Activated B cell treated with CpG ODN at 0.5 μM for 24 hours (primary cell): ENCODE measurements around the gene GCSAML. TPM values are rescaled to one million over a fixed set of nuclear protein-coding genes. Genes with fewer than 3 reads are reported as not detected.

Experiments used
- ATAC-seq: fragments of 200-7000 bp; cut with Tn5 transposase; one replicate; pipeline ENCODE4 v1.10.0; 2021; ENCODE audit warnings: low read depth, mild to moderate bottlenecking, moderate library complexity
- CTCF ChIA-PET: fragments of 350-600 bp; sonication (Branson Sonifier 250); formaldehyde crosslinking; loops from one replicate; lab custom pipeline; 2021; ENCODE audit warnings: antibody characterized with exemption; lab: Charles Lee
- POLR2A ChIA-PET: fragments of 350-600 bp; sonication (Branson Sonifier 250); formaldehyde crosslinking; loops from one replicate; lab custom pipeline; 2021; ENCODE audit warnings: antibody characterized with exemption; lab: Charles Lee
- DNase-seq: peaks from one replicate; pipeline ENCODE4 v3.0.0; 2022
- H3K27ac Mint-ChIP-seq: one replicate; pipeline ENCODE4 v1.8.0; 2020; ENCODE audit warnings: mixed read lengths
- H3K27me3 Mint-ChIP-seq: one replicate; pipeline ENCODE4 v1.8.0; 2021; ENCODE audit warnings: mixed read lengths
- H3K36me3 Mint-ChIP-seq: one replicate; pipeline ENCODE4 v1.8.0; 2021; ENCODE audit warnings: low read depth, mixed read lengths
- H3K4me1 Mint-ChIP-seq: one replicate; pipeline ENCODE4 v1.8.0; 2021; ENCODE audit warnings: mixed read lengths
- H3K4me3 Mint-ChIP-seq: one replicate; pipeline ENCODE4 v1.8.0; 2020; ENCODE audit warnings: mild to moderate bottlenecking, mixed read lengths
- H3K9me3 Mint-ChIP-seq: one replicate; pipeline ENCODE4 v1.8.0; 2020; ENCODE audit warnings: mixed read lengths
- intact Hi-C: fragments of 100-400 bp; cut with micrococcal nuclease; formaldehyde crosslinking; loops from one replicate; pipeline ENCODE4 v1.15.1; 2024
- total RNA-seq: library from RNA; stranded (reverse); gene quantifications from 2 replicates; pipeline ENCODE4 v1.2.3, GENCODE V29; 2022
- TF ChIP-seq, protein P1 (sequence below): fragments of 200-600 bp; IDR thresholded peaks from one replicate; pipeline ENCODE4 v1.8.0; 2022; ENCODE audit warnings: antibody characterized with exemption, mild to moderate bottlenecking

The GCSAML gene
- total RNA-seq, 1 donor from 2014 or later: not detected

- ChIA-PET POLR2A (no interaction called here), CTCF (no interaction called here)
- intact Hi-C loops: no loop called here
- no peak for DNase-seq
- Mint-ChIP-seq H3K4me1 (no peaks in the 10 kb centered on the region), H3K9me3 (no peaks in the 10 kb centered on the region), H3K4me3 (no peak overlapping the region), H3K27me3 (peaks cover 12% of the 10 kb centered on the region), H3K27ac (no peak overlapping the region), H3K36me3 (no peaks in the 10 kb centered on the region)
- ATAC-seq: no peak
- TF ChIP-seq, protein P1, sequence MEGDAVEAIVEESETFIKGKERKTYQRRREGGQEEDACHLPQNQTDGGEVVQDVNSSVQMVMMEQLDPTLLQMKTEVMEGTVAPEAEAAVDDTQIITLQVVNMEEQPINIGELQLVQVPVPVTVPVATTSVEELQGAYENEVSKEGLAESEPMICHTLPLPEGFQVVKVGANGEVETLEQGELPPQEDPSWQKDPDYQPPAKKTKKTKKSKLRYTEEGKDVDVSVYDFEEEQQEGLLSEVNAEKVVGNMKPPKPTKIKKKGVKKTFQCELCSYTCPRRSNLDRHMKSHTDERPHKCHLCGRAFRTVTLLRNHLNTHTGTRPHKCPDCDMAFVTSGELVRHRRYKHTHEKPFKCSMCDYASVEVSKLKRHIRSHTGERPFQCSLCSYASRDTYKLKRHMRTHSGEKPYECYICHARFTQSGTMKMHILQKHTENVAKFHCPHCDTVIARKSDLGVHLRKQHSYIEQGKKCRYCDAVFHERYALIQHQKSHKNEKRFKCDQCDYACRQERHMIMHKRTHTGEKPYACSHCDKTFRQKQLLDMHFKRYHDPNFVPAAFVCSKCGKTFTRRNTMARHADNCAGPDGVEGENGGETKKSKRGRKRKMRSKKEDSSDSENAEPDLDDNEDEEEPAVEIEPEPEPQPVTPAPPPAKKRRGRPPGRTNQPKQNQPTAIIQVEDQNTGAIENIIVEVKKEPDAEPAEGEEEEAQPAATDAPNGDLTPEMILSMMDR: no peak
Observed at GRCh38 chr1:247528812-247529474, 20.0 kb upstream of the GCSAML start.

DNA sequence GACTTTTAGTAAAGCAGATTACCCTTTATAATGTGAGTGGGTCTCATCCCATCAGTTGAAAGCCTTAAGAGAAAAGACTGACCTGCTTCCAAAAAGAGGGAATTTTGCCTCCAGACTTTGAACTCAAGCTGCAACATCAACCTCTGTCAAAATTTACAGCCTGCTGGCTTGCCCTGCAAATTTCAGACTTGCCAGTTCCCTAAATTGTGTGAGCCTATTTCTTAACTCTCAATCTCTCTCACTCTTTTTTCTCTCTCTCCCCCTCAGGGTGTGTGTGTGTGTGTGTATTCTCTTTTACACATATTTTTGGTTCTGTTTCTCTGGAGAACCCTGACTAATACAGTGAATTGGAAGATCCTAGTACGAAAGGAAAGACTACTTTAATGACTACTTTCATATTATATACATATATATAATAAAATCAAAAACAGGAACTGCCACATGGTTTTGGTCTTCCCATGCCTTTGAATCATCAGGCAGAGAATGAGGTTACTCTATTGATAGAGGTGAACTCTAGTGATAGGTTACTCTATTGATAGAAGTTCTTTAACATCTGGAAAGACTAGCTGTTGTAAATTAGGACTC, 19.1 kb upstream of the GCSAML start:
- ChIA-PET POLR2A (no interaction called here), CTCF (no interaction called here)
- Mint-ChIP-seq H3K27ac (no peak overlapping the region), H3K9me3 (no peaks in the 10 kb centered on the region), H3K4me1 (no peaks in the 10 kb centered on the region), H3K36me3 (no peaks in the 10 kb centered on the region), H3K27me3 (peaks cover 7% of the 10 kb centered on the region), H3K4me3 (no peak overlapping the region)
- ATAC-seq: no peak
- intact Hi-C loops: no loop called here
- TF ChIP-seq, protein P1: no peak
- no peak for DNase-seq

DNA sequence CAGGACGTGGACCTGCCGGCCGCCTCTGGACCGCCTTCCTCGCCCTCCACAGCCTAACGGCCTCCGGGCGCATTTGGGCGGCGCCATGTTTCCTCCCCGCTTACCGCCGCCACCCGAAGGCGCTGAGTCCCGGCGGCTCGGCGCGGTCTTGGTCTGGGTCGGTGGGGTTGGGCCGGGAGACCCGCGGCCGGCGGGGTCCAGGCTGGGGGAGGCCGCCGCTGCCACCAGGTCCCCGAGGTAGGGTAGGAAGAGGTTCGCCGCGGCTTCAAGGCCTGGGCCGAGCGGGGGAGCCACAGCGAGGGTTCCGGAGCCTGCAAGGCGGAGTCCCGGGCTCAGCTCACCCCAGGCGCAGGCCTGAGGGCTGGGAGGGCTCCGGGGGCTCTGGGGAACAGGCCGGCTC, 18.1 kb upstream of the GCSAML start:
- Mint-ChIP-seq H3K9me3 (no peaks in the 10 kb centered on the region), H3K36me3 (no peaks in the 10 kb centered on the region), H3K4me3 (no peak overlapping the region), H3K4me1 (no peaks in the 10 kb centered on the region), H3K27me3 (peaks cover 7% of the 10 kb centered on the region), H3K27ac (no peak overlapping the region)
- TF ChIP-seq, protein P1: no peak
- no peak for ATAC-seq
- intact Hi-C loops: no loop called here
- no peak for DNase-seq
- ChIA-PET POLR2A (no interaction called here), CTCF (no interaction called here)

DNA sequence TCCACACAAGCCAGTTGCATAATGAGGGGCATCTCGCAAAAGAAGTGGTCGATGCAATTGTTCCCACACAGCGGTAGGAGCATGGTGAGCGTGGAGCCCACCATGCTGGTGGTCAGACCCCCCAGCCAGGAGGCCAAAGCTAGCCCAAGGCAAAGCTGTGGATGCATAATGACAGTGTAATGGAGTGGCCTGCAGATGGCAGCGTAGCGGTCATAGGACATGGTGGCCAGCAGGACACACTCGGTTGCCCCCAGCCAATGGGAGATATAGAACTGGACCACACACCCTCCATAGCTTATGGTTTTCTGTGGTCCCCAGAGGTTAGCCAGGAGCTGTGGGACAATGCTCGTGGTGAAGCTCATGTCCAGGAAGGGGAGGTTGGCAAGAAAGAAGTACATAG, 17.0 kb upstream of the GCSAML start:
- H3K36me3 Mint-ChIP-seq: no peaks in the 10 kb centered on the region
- CTCF ChIA-PET: no interaction called here
- H3K27me3 Mint-ChIP-seq: peaks cover 3% of the 10 kb centered on the region
- no peaks in the 10 kb centered on the region for H3K4me1 Mint-ChIP-seq
- intact Hi-C loops: no loop called here
- TF ChIP-seq, protein P1: no peak
- POLR2A ChIA-PET: no interaction called here
- no peak overlapping the region for H3K4me3 Mint-ChIP-seq
- no peak for DNase-seq
- no peak for ATAC-seq
- H3K27ac Mint-ChIP-seq: no peak overlapping the region
- H3K9me3 Mint-ChIP-seq: no peaks in the 10 kb centered on the region

DNA sequence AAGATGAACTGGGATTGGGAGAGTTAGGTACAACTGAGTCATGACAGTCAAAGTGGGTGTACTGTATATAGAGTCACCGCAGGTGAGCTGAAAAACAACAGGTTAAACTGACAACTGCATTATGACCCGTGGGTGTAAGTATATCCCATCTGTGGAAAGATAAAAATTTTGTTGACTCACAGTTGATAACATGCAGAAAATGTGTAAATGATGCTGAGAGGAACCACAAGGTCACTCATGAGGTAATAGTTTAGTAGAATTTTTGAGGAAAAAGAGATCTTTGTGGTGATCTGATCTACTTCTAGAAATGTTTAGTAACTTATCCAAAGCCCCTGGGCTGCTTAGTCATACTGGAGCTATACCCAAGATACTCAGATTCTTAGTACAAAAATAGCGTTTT, 13.5 kb upstream of the GCSAML start:
- ATAC-seq (no peak), DNase-seq (no peak)
- CTCF ChIA-PET: no interaction called here
- H3K27me3 Mint-ChIP-seq: peaks cover 6% of the 10 kb centered on the region
- H3K36me3 Mint-ChIP-seq: no peaks in the 10 kb centered on the region
- POLR2A ChIA-PET: no interaction called here
- H3K4me1 Mint-ChIP-seq: peaks cover 3% of the 10 kb centered on the region
- H3K9me3 Mint-ChIP-seq: no peaks in the 10 kb centered on the region
- no peak overlapping the region for H3K4me3 Mint-ChIP-seq
- no peak overlapping the region for H3K27ac Mint-ChIP-seq
- intact Hi-C loops: no loop called here
- TF ChIP-seq, protein P1: no peak
